Activated naive CD4-positive, alpha-beta T cell (primary cell): ENCODE measurements around the gene ANKRD55.
A peak's percentile ranks its signal among the peaks of the same experiment; 100 is the strongest.
"Not testable (repeated sequence)": the region's sequence is repeated elsewhere in the genome, so short reads cannot be mapped to it uniquely, and the experiment has no call there.

Source experiments
- DNase-seq, 4 experiments: peaks; one replicate each; lab custom pipeline; 2025; lab: John Stamatoyannopoulos, UW

Gene ANKRD55

GRCh38 chr5:56207537-56207936 is 25.6 kb downstream of the ANKRD55 start:
- DNase-seq = no peak

- no peak for DNase-seq
These were observed 26.8 kb downstream of the ANKRD55 start for GRCh38 chr5:56206126-56206910.

GRCh38 chr5:56203936-56204335 is 29.2 kb downstream of the ANKRD55 start:
- DNase-seq = not testable (repeated sequence)

GRCh38 chr5:56202483-56202882 is 30.6 kb downstream of the ANKRD55 start:
- DNase-seq = no peak

- not testable (repeated sequence) for DNase-seq
These were observed 31.3 kb downstream of the ANKRD55 start for GRCh38 chr5:56201762-56202261.

GRCh38 chr5:56200971-56201666 is 32.0 kb downstream of the ANKRD55 start:
- peak in 3 of 4 experiments; percentile 2 to 33 (median 27) for DNase-seq

- no peak for DNase-seq
These were observed 38.1 kb downstream of the ANKRD55 start for GRCh38 chr5:56195016-56195415.

- no peak for DNase-seq
These were observed 40.9 kb downstream of the ANKRD55 start for GRCh38 chr5:56192246-56192645.

GRCh38 chr5:56191656-56192055 is 41.5 kb downstream of the ANKRD55 start:
- no peak for DNase-seq

- DNase-seq = peak in 2 of 4 experiments; percentile 19 to 21
These were observed 42.6 kb downstream of the ANKRD55 start for GRCh38 chr5:56190497-56190896.

GRCh38 chr5:56185768-56186311 is 47.3 kb downstream of the ANKRD55 start:
- no peak for DNase-seq

- DNase-seq = no peak
These were observed 49.6 kb downstream of the ANKRD55 start for GRCh38 chr5:56183506-56183905.

- DNase-seq = no peak
These were observed 53.7 kb downstream of the ANKRD55 start for GRCh38 chr5:56179442-56179841.

GRCh38 chr5:56178823-56179222 is 54.3 kb downstream of the ANKRD55 start:
- no peak for DNase-seq

GRCh38 chr5:56176871-56177533 is 56.1 kb downstream of the ANKRD55 start:
- DNase-seq = no peak

- DNase-seq = no peak
These were observed 56.9 kb downstream of the ANKRD55 start for GRCh38 chr5:56176155-56176798.

- no peak for DNase-seq
These were observed 57.6 kb downstream of the ANKRD55 start for GRCh38 chr5:56175488-56175887.

- DNase-seq = no peak
These were observed 58.1 kb downstream of the ANKRD55 start for GRCh38 chr5:56175021-56175420.

GRCh38 chr5:56172241-56172640 is 60.9 kb downstream of the ANKRD55 start:
- DNase-seq = no peak

GRCh38 chr5:56170557-56170956 is 62.6 kb downstream of the ANKRD55 start:
- no peak for DNase-seq

- DNase-seq = no peak
These were observed 63.2 kb downstream of the ANKRD55 start for GRCh38 chr5:56169949-56170348.

- DNase-seq = no peak
These were observed 63.8 kb downstream of the ANKRD55 start for GRCh38 chr5:56169281-56169680.
